MCF 10A (cell line): Measurements from ENCODE around the gene MRPS5. TPM values are rescaled to one million over a fixed set of nuclear protein-coding genes. Genes with fewer than 3 reads are reported as not detected.

ENCODE experiments used
- BruUV-seq: library from RNA; stranded (reverse); fragments of 400-500 nt; replicated peaks from 2 replicates; lab custom pipeline; 2021; lab: Mats Ljungman, UMichigan
- CTCF ChIA-PET: fragments of 300-600 bp; sonication (Branson Sonifier 250); formaldehyde crosslinking; extraction: SDS; loops from one replicate; lab custom pipeline; 2021; ENCODE audit warnings: antibody characterized with exemption, inconsistent platforms; lab: Yijun Ruan, JAX
- POLR2A ChIA-PET: fragments of 300-600, 350-650 bp; sonication (Branson Sonifier 250); formaldehyde crosslinking; extraction: SDS; loops from one replicate; lab custom pipeline; 2020; ENCODE audit warnings: antibody characterized with exemption, inconsistent platforms; lab: Yijun Ruan, JAX
- DNase-seq: peaks from one replicate; pipeline ENCODE4 v3.0.0-alpha.2; 2018; ENCODE audit not compliant: unreplicated experiment
- H3K27ac Mint-ChIP-seq: one replicate; pipeline ENCODE4 v1.8.0; 2022; ENCODE audit warnings: mild to moderate bottlenecking, low read depth, mixed read lengths; ENCODE audit not compliant: unreplicated experiment
- H3K27me3 Mint-ChIP-seq: one replicate; pipeline ENCODE4 v1.8.0; 2022; ENCODE audit warnings: mixed read lengths; ENCODE audit not compliant: insufficient read depth, unreplicated experiment
- H3K36me3 Mint-ChIP-seq: one replicate; pipeline ENCODE4 v1.8.0; 2022; ENCODE audit warnings: mild to moderate bottlenecking, moderate library complexity, mixed read lengths; ENCODE audit not compliant: insufficient read depth, unreplicated experiment
- H3K4me1 Mint-ChIP-seq: one replicate; pipeline ENCODE4 v1.8.0; 2022; ENCODE audit warnings: mixed read lengths; ENCODE audit not compliant: insufficient read depth, unreplicated experiment
- H3K4me3 Mint-ChIP-seq: one replicate; pipeline ENCODE4 v1.8.0; 2022; ENCODE audit warnings: mild to moderate bottlenecking, moderate library complexity, mixed read lengths; ENCODE audit not compliant: unreplicated experiment
- H3K9me3 Mint-ChIP-seq: one replicate; pipeline ENCODE4 v1.8.0; 2022; ENCODE audit warnings: mixed read lengths; ENCODE audit not compliant: unreplicated experiment
- intact Hi-C: fragments of 100-400 bp; cut with micrococcal nuclease; formaldehyde crosslinking; loops from 2 replicates; pipeline ENCODE4 v1.14.1; 2022
- total RNA-seq: library from RNA; stranded (reverse); gene quantifications from 2 replicates; pipeline ENCODE4 v1.2.3, GENCODE V29; 2022
- TF ChIP-seq, protein P1 (sequence below): fragments of 200-600 bp; IDR thresholded peaks from one replicate; pipeline ENCODE4 v1.8.0; 2022; ENCODE audit warnings: antibody characterized with exemption, mild to moderate bottlenecking; ENCODE audit not compliant: unreplicated experiment

Gene MRPS5
- total RNA-seq, 1 experiment from 2014 or later = 74.2 TPM

DNA sequence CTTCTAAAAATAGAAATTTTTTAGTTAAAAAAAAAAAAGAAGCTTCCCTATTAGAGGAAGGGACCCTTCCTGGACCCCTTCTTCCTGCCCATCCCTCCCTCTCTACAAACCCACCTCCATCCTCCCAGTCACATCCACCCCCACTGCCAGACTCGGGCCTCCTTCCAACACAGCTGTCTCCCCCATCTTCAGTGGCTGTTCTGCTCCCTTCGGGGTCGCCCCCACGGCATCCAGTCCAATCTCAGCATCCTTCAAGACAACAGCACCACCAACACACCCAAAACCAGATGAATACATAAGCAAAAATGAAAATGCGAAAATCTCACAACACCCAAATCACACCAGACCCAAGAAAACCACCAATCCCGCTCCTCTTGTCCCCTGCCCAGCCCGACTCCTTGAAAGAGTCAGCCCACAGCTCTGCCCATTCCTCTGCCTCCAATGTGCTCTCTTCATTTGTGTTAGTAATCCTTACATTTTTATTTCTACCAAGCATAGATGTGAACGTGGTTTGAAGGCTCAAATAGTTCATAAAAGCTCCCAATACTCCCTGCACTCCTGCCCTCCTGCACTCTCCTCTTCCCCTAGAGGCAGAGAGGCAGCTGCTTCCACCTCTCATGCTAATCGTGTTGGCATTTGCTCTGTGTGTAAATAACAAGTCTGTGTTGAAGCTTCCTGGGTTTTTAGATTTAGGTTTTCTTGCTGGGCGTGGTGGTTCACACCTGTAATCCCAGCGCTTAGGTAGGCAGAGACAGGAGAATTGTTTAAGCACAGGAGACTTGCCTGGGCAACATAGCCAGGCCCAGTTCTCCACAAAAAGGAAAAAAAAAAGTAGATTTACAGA lies 59.1 kb downstream of the MRPS5 start:
- H3K9me3 Mint-ChIP-seq = no peaks in the 10 kb centered on the region
- no peak for DNase-seq
- H3K27me3 Mint-ChIP-seq = peaks cover 50% of the 10 kb centered on the region
- no TSS peak for BruUV-seq
- H3K27ac Mint-ChIP-seq = no peak overlapping the region
- TF ChIP-seq, protein P1, sequence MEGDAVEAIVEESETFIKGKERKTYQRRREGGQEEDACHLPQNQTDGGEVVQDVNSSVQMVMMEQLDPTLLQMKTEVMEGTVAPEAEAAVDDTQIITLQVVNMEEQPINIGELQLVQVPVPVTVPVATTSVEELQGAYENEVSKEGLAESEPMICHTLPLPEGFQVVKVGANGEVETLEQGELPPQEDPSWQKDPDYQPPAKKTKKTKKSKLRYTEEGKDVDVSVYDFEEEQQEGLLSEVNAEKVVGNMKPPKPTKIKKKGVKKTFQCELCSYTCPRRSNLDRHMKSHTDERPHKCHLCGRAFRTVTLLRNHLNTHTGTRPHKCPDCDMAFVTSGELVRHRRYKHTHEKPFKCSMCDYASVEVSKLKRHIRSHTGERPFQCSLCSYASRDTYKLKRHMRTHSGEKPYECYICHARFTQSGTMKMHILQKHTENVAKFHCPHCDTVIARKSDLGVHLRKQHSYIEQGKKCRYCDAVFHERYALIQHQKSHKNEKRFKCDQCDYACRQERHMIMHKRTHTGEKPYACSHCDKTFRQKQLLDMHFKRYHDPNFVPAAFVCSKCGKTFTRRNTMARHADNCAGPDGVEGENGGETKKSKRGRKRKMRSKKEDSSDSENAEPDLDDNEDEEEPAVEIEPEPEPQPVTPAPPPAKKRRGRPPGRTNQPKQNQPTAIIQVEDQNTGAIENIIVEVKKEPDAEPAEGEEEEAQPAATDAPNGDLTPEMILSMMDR = no peak
- intact Hi-C loops = no loop called here
- ChIA-PET POLR2A (interaction anchor here (0.5 to 1.1 kb wide), 3 partner anchors 9 to 10 kb away, joined by 3 to 4 read pairs (median 4); no protein-coding TSS in a partner anchor), CTCF (interaction anchor here (0.6 to 3.6 kb wide), 8 partner anchors 8 to 112 kb away, joined by 3 to 63 read pairs (median 4); no protein-coding TSS in a partner anchor)
- no peak overlapping the region for H3K4me3 Mint-ChIP-seq
- H3K4me1 Mint-ChIP-seq = no peaks in the 10 kb centered on the region
- H3K36me3 Mint-ChIP-seq = no peaks in the 10 kb centered on the region

DNA sequence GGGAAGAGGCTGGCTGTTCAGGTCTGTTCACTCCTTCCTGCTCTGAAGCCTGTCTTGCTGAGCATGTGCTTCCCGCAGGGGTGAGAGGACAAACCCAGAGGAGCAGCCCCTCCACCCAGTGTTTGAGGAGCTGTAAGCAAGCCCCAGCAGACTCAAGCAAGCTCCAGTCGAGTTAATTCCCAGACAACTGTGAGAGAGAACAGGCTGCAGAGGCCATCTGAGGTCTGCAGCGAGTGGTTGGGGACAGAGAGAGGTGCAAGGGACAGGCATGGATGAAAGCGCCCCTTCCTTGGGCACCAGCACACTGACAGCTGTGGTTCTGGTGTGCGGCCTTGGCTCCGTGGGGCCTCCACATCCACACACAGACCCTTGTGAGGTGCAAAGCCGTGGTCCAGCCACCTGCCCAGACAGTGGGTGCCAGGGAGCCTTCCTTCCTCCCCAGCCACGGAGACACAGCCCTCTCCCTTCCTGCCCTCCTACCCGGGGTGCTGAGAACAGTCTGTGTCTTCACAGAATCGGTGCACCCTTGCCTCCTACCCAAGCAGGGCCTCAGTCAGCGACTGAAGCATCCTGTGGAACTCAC lies 59.9 kb downstream of the MRPS5 start:
- no TSS peak for BruUV-seq
- intact Hi-C loops = no loop called here
- Mint-ChIP-seq H3K9me3 (no peaks in the 10 kb centered on the region), H3K27ac (no peak overlapping the region), H3K4me3 (no peak overlapping the region), H3K4me1 (no peaks in the 10 kb centered on the region), H3K27me3 (peaks cover 50% of the 10 kb centered on the region), H3K36me3 (no peaks in the 10 kb centered on the region)
- no peak for DNase-seq
- ChIA-PET POLR2A (interaction anchor here (1.1 to 1.2 kb wide), 2 partner anchors 9 to 54 kb away, joined by 3 read pairs; no protein-coding TSS in a partner anchor), CTCF (interaction anchor here (1.1 to 3.6 kb wide), 4 partner anchors 16 to 39 kb away, joined by 5 to 63 read pairs (median 6); no protein-coding TSS in a partner anchor)
- TF ChIP-seq, protein P1 = no peak

- ChIA-PET CTCF (interaction anchor here (1.5 kb wide), 1 partner anchor 38 kb away, joined by 6 read pairs; no protein-coding TSS in a partner anchor), POLR2A (interaction anchor here (1.2 kb wide), 1 partner anchor 54 kb away, joined by 3 read pairs; no protein-coding TSS in a partner anchor)
- H3K27ac Mint-ChIP-seq = no peak overlapping the region
- TF ChIP-seq, protein P1 = no peak
- intact Hi-C loops = no loop called here
- H3K9me3 Mint-ChIP-seq = no peaks in the 10 kb centered on the region
- DNase-seq = no peak
- H3K4me3 Mint-ChIP-seq = no peak overlapping the region
- H3K36me3 Mint-ChIP-seq = no peaks in the 10 kb centered on the region
- H3K27me3 Mint-ChIP-seq = peaks cover 50% of the 10 kb centered on the region
- H3K4me1 Mint-ChIP-seq = no peaks in the 10 kb centered on the region
- BruUV-seq = no TSS peak
Measured at GRCh38 chr2:95061119-95061512, 60.5 kb downstream of the MRPS5 start.
